Measurements from ENCODE around the gene MGAT5B. TPM values are rescaled to one million over a fixed set of nuclear protein-coding genes. Genes with fewer than 3 reads are reported as not detected.

The MGAT5B gene
- total RNA-seq, 1 donor from 2014 or later, result 5.1 TPM

- H3K27me3 ChIP-seq (ENCODE audit: control insufficient read depth, insufficient read depth, low read length), result no peaks in the 10 kb centered on the region
- no peak for TF ChIP-seq CTCF (IDR thresholded peaks at IDR 0.05; ENCODE audit: insufficient read depth, low read length, poor library complexity, severe bottlenecking)
- H3K4me3 ChIP-seq (ENCODE audit: low read depth, low read length), result no peak overlapping the region
- no peak for DNase-seq (ENCODE audit: low read depth)
- H3K36me3 ChIP-seq (ENCODE audit: control insufficient read depth, insufficient read depth, low read length), result no peaks in the 10 kb centered on the region
These were observed 28.8 kb downstream of the MGAT5B start for GRCh38 chr17:76897023-76897422.

- TF ChIP-seq CTCF (IDR thresholded peaks at IDR 0.05; ENCODE audit: insufficient read depth, low read length, poor library complexity, severe bottlenecking), result no peak
- H3K4me3 ChIP-seq (ENCODE audit: low read depth, low read length), result no peak overlapping the region
- DNase-seq (ENCODE audit: low read depth), result no peak
These were observed 31.2 kb downstream of the MGAT5B start for GRCh38 chr17:76899414-76899813.

GRCh38 chr17:76900723-76901122, 32.5 kb downstream of the MGAT5B start:
- no peak for DNase-seq (ENCODE audit: low read depth)
- H3K27me3 ChIP-seq (ENCODE audit: control insufficient read depth, insufficient read depth, low read length), result no peaks in the 10 kb centered on the region
- H3K36me3 ChIP-seq (ENCODE audit: control insufficient read depth, insufficient read depth, low read length), result no peaks in the 10 kb centered on the region
- no peak for TF ChIP-seq CTCF (IDR thresholded peaks at IDR 0.05; ENCODE audit: insufficient read depth, low read length, poor library complexity, severe bottlenecking)
- no peak overlapping the region for H3K4me3 ChIP-seq (ENCODE audit: low read depth, low read length)

More at GRCh38 chr17:76899414-76899813, 31.2 kb downstream of the MGAT5B start:
- H3K27me3 ChIP-seq (ENCODE audit: control insufficient read depth, insufficient read depth, low read length), result no peaks in the 10 kb centered on the region
- no peaks in the 10 kb centered on the region for H3K36me3 ChIP-seq (ENCODE audit: control insufficient read depth, insufficient read depth, low read length)

GRCh38 chr17:76901542-76902197, 33.5 kb downstream of the MGAT5B start:
- no peak for TF ChIP-seq CTCF (IDR thresholded peaks at IDR 0.05; ENCODE audit: insufficient read depth, low read length, poor library complexity, severe bottlenecking)
- no peaks in the 10 kb centered on the region for H3K27me3 ChIP-seq (ENCODE audit: control insufficient read depth, insufficient read depth, low read length)
- no peak for DNase-seq (ENCODE audit: low read depth)
- no peak overlapping the region for H3K4me3 ChIP-seq (ENCODE audit: low read depth, low read length)
- H3K36me3 ChIP-seq (ENCODE audit: control insufficient read depth, insufficient read depth, low read length), result no peaks in the 10 kb centered on the region

- TF ChIP-seq CTCF (IDR thresholded peaks at IDR 0.05; ENCODE audit: insufficient read depth, low read length, poor library complexity, severe bottlenecking), result no peak
These were observed 34.3 kb downstream of the MGAT5B start for GRCh38 chr17:76902476-76902875.

GRCh38 chr17:76903631-76904030, 35.4 kb downstream of the MGAT5B start:
- Histone ChIP-seq H3K36me3 (ENCODE audit: control insufficient read depth, insufficient read depth, low read length) (no peaks in the 10 kb centered on the region), H3K27me3 (ENCODE audit: control insufficient read depth, insufficient read depth, low read length) (no peaks in the 10 kb centered on the region), H3K4me3 (ENCODE audit: low read depth, low read length) (no peak overlapping the region)
- TF ChIP-seq CTCF (IDR thresholded peaks at IDR 0.05; ENCODE audit: insufficient read depth, low read length, poor library complexity, severe bottlenecking), result no peak
- no peak for DNase-seq (ENCODE audit: low read depth)

More at GRCh38 chr17:76902476-76902875, 34.3 kb downstream of the MGAT5B start:
- Histone ChIP-seq H3K27me3 (ENCODE audit: control insufficient read depth, insufficient read depth, low read length) (no peaks in the 10 kb centered on the region), H3K36me3 (ENCODE audit: control insufficient read depth, insufficient read depth, low read length) (no peaks in the 10 kb centered on the region), H3K4me3 (ENCODE audit: low read depth, low read length) (no peak overlapping the region)
- DNase-seq (ENCODE audit: low read depth), result no peak

All from kidney epithelial cell (primary cell).